Esophagus mucosa (tissue), 1 donor: Measurements from ENCODE around the gene ATP10A. TPM values are rescaled to one million over a fixed set of nuclear protein-coding genes. Genes with fewer than 3 reads are reported as not detected.
A peak's percentile ranks its signal among the peaks of the same experiment; 100 is the strongest.

Source experiments
- ATAC-seq: fragments of 200-7000 bp; cut with Tn5 transposase; one replicate; pipeline ENCODE4 v1.9.1; 2020
- total RNA-seq: library from RNA; stranded (reverse); gene quantifications from one replicate; pipeline ENCODE4 v1.2.4, GENCODE V29; 2023
- donor health status: DM: yes; HTN: yes; CAD: no.

The ATP10A gene
- total RNA-seq, 1 donor from 2014 or later: 0.44 TPM

DNA sequence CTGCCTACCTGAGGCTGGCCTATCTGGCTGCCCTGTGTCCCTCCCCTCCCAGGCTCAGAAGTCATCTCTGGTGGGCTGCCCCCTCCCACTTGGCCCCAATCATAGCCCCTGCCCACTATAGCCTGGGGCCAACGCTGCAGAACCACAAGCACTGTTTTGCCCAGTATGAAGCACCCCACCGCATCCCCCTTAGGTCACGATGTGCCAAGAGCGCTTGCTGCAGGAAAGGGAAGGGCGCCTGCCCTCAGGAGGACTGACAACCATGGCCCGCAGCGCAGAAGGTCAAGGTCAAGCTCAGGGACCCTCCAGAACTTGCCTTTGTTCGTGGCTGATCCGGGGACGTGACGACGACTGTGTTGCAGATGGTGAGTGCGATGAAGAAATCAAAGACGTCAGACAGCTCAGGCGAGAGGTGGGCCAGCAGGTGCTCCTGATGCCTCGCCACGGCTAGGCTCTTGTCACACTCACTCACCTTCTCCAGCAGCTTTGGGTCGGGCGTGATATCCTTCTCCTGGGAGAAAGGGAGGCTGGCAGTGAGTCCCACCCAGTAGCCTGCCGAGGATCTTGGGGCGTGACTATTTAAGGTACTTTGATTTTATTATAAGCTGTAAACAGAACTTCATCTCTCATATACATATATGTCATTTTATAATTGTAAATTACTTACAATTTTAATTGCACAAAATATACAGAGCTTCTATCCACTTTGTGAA lies 146.6 kb downstream of the ATP10A start:
- no peak for ATAC-seq

DNA sequence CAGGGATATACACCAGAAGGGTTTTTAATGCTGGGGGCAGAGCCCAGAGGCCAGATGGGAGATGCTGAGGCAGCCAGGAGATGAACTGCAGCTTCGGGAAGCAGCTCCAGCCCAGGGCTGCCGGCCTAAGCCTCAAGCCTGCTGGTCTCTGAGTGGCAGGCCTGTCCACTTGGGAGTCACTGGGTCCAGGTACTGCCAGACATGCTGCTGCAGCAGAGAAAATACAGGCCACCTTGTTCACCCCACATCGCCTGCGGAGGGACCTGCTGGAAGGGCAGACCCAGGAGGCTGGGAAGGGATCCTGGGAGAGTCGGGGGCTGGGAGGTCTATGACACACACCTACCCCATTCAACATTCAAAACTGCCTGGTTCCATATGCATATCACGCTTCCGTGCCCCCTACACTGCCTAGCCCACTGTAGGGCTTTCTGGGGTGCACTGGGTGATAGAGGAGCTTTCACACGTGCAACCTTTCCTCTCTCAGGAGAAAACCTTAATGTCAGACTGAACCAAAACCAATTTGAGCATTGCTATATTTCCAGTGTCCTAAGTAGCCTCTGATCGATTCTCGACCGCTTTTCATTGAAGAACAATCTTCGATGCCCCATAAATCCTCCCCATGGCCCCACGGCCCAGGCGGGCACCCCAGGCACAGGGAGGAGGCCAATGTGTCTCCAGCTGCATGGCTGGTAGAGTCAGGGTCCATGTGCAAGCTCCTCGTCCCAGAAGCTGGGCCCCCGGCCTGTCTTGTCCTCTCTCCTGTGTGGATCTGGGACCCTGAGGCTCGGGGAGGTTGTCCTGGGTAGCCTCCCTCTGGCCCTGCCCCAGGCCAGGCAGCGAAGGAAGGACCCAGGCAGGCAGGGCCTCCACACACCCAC lies 147.4 kb downstream of the ATP10A start:
- ATAC-seq: no peak

DNA sequence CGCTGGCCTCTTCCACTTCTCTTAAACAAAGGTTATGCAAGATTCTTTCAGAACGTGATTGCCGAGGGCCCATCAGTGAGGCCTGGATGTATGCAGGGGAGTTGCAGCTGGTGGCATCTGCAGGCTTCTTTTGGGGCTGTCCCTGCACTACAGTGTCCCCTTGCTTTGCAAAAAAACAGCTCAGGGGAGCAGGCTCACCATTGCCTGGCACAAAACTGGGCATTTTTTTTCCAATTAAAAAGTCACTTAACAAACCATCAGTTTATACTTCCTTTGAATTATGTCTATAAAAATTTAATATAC lies 148.6 kb downstream of the ATP10A start:
- ATAC-seq: no peak

DNA sequence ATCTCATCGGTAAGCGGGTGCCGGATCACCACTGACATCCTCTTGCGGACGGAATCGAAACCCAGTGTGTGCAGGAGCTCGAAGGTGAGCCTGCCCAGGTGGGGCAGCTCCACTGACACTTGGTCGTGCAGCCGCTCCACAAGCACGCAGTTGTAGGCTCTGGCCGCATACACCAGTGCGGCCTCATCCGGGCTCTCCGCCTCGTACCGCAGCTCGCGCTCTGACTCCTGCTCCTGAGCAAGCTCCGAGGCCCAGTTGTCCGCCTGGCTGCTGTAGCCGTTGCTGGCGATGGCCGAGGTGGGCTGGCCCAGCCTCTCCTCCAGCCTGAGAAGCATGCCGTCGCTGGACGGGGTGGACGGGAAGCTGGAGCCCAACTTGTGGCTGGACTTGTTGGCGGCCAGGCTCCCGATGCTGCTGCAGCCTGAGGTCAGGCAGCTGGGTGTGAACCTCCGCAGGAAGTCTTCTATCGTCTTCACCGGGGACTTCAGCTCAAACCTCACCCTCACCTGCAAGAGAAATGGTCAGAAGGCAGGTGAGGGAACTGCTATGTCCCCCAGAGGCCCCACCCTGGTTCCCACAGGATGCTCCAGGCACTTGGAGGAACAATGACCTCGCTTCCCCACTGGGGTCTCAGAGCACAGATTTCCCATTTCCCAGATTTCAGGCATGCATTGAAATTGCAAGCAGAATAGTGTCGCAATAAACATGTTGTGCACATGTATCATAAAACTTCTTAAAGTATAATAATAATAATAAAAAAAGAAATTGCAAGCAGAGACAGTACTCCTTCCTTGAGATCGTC lies 149.2 kb downstream of the ATP10A start:
- ATAC-seq: no peak

DNA sequence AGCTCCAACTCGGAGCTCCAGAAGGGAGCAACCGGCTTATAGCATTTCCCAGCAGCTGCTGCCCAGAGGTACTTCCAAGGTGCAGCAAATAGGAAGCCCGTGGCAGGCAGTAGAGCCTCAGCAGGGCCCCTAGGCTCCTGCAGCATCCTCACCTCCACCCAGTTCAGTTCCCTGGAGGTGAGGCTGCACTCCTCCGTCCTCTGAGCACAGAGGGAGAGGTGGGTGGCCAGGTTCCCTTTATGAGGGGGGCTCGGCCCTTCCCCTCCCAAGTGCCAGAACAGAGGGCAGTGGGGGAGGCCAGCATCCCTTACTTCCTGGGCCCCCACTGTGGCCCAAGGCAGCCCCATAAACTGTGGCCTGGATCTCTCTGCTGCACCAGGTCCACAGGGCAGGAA lies 150.2 kb downstream of the ATP10A start:
- no peak for ATAC-seq

DNA sequence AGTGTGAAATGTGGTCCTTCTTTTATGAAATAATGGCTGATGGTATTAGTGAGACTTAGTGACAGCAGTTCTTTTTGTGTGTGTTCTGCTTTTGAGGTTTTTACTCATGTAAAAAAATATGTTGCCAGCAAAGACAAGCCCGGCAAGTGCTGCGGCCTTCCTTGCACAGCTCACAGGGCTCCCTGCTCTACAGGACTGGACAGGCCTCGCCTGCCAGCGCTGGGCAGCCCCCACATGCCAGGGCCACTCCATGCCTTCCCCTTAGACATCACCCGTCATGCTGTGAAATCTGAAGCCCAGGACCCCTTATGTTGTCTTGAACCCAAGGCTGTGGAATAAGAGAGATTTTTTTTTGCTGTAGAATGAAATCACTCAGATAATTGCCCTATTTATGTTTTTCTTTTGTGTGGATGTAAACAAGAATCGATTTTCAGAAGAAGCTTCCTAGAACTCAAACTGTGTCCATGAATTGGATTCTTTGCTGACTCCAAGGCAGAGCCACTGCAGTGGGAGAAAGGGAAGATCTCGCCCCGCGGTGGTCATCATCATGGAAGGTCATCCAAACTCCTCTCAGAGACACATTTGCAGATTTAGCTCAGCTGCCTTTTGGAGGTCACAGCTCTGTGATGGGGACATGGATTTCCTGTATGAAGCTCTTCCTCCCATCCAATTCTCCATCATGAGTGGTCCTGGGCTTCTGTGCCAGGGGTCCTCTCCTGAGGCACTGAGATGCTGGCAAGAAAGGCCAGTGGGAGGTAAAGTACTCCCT lies 150.8 kb downstream of the ATP10A start:
- no peak for ATAC-seq

DNA sequence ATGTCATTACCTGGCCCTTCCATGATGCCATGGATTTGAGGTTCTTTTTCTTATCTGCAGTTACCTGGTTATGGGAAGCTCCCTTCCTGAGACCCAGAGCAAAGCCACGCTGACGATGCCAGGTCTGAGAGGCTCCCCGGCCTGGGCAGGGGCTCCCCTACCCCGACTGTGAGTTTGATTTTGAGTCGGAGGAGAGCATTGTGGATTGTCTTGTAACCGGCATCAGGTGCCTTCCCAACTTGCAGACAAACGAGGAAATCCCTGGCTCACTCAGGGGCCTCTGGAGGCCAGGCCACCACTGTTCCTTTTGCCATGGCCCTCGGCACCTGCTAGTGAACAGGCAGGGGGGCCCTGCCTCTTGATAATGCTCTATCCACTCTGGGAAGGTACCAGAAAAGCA lies 151.4 kb downstream of the ATP10A start:
- ATAC-seq: no peak

DNA sequence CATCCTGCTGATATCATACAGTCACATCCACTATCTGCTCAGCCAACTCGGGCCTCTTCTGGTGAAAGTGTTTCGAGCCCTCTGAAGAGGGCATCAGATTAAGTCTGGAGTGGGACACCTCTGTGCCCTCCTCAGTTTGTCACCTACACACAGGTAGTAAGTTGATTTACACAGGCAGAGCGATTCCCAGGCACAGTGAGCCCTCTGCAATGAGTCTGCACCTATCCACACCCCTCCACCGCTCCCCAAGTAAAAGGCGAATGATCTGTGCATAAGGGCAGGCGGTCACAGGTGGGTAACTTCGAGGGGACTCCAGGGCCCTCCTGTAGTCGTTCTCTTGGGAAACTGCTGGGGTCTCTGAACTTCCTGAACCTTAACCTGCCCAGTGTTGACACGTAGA lies 152.0 kb downstream of the ATP10A start:
- no peak for ATAC-seq

DNA sequence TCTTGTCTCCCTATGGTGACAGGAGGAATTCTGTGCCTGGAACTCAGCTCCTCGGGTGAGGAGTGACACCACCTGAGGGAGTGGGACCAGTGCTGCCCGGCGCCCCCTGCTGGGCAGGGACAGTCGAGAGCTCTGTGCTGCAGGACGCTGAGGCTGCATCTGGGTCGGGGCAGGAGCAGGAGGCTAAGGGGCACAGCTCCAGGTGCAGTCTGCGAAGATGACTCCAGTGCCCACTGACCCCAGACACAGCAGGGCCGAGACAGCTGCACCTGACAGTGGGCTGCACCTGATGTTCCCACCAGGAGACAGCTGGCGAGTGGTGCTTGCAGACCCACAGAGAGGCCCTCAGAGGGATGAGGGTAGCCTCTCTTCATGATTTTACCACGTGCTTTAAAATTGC lies 152.9 kb downstream of the ATP10A start:
- peak; percentile 65 for ATAC-seq

DNA sequence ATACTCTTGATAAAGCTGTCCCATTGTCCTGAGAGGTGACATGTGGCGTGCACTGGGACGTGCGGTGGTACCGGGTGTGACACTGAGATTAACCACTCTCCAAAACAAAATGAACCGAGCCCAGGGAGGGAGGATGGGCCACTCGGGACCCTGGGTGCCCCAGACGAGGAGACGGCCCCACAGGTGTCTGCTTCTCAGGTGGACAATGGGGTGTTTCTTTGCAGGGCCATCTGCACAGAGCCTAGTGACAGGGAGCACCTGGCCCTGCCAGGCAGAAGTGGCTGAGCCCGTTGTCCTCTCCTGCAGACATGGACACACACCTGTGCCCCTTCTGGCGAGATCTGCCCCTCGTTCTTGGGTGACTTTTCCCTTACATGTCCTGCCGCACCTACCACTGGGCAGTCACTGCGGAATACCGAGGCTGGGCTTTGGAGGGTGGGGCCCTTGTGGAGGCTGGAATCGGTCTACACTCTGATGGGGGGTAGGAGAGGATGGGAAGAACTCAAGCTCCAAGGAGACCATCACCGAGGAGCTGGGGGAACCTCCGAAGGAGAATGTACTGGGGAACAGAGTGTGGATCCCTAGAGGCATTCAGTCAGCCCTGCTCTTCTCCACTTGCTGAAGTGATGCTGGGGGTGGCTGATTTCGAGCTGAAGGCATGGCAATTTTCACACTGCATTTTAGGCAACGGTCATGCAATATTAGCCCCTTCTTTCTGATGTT lies 153.5 kb downstream of the ATP10A start:
- ATAC-seq: no peak

DNA sequence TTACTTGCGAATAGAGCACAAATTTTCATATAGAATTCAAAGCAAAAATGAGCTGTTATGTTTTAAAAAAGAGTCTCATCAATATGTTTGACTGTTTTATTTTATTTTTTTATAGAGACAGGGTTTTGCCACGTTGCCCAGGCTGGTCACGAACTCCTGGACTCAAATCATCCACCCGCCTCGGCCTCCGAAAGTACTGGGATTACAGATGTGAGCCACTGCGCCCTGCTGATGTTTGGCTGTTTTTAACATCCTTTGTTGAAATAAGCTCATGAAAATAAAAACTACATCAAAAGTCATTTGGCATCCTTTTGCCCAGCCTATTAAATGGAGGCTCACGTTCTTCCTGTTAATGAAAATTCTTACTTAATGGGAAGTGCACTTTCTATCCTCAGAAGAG lies 154.7 kb downstream of the ATP10A start:
- no peak for ATAC-seq

DNA sequence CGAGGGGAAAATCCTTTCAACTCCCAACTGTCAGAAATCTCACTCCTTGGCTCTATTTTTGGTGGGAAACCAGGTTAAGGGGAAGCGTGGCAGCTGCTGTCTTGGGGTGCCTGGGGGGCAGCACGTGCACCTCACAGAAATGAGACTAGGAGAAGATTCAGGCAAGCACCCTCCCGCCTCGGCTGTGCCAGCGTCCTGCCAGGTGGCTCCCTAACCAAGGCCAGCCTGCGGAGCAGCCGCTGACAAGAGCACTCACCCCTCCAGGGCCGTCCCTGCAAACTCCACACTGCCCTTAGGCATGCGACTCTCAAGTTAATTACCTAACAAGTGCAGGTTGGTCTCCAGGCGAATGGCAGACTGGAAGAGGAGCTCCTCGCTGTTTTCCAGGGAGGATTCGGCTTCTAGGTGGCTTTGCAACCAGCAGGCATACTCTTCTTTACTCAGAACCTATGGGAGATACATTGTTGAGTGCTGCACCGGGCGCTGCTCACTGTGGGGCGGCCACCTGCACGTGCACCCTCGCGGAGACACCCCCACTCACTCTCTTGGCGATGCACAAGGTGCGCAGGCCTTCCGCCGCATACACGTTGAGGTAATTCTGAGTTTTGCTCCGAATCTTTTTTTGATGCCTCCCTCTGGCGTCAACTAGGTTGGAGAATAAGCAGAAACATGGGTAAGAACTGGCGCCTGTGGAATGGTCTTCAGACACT lies 155.3 kb downstream of the ATP10A start:
- ATAC-seq: no peak

DNA sequence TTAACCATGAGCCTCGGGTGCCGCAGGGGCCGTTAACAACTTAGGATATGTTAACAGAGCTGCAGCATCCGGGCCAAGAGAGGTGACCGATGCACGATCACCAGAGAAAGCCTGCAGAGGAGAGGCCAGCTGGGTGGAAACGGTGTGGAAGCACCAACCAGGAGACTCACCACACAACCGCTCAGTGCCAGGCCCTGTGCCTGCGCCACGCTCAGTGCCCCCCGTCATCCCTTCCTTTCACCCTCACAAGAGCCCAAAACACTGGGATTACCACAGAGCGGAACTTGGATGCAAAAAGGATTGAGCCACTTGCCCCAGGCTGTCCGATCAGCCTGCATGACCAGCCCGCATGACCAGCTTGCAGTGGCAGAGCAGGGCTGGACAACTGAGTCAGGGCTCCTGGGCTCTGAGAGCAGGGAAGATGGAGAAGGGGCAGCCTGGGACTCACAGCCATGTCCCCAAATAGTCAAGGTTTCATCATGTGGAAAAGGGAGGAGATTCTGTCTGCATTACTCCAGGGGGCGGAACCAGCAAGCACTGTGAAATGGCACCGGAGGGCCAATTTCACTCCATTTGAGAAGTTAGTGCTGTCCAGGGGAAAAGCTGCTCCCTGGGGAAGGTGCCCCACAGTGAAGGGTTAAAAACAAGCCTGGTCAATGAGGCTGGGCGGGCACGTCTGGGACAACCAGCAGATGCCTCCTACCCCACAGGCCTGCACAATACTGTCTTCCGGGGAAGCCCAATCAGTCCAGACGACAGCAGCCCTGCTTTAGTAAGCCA lies 156.8 kb downstream of the ATP10A start:
- ATAC-seq: no peak

DNA sequence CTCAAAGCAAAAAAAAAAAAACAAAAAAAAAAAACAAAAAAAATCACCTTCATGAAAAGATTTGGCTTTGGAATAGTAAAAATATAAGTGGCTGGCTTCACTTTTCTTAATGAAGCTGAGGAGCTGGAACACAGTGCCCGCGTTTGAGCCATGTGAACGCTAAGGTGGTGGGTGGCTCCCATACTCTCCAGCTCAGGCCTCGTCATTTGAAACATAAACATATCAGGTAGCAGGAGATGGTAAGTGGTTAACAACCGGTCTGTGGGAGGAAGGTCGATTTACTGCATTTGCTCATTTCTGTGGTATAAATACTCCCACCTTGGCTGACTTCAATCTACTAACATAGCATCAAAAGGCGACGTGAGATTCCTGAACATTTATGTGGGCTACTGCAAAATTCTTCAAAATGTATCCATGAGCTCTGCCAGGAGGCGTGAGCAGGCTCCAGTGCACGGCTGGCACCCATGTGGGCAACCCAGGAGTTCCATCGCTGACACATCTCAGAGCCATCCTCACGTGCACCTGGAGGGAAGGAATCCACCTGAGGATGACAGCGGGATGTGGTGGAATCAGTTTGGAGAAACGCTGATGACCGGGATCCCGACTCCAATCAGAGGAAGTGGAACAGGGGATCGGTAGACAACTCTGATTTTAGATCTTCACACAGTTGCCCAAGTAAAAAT lies 157.6 kb downstream of the ATP10A start:
- ATAC-seq: no peak

DNA sequence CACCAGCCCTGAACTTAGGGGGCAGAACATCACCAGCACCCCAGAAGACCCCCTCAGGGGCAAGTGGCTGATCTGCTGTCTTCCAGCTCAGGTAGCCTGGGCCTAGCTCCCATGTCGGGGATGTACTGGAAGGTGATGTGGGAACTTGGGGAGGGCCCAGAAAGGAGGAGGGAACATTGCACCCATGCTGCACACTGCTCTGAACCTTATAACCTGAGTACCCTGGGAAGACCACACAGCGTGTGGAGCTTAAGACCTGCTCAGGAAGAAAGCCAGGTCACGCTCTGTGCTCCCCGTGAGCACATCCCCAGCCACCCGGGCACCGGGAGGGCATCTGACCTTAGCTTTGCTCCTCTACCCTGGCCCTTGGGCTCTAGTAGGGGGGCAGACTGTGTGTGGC lies 159.4 kb downstream of the ATP10A start:
- ATAC-seq: no peak

DNA sequence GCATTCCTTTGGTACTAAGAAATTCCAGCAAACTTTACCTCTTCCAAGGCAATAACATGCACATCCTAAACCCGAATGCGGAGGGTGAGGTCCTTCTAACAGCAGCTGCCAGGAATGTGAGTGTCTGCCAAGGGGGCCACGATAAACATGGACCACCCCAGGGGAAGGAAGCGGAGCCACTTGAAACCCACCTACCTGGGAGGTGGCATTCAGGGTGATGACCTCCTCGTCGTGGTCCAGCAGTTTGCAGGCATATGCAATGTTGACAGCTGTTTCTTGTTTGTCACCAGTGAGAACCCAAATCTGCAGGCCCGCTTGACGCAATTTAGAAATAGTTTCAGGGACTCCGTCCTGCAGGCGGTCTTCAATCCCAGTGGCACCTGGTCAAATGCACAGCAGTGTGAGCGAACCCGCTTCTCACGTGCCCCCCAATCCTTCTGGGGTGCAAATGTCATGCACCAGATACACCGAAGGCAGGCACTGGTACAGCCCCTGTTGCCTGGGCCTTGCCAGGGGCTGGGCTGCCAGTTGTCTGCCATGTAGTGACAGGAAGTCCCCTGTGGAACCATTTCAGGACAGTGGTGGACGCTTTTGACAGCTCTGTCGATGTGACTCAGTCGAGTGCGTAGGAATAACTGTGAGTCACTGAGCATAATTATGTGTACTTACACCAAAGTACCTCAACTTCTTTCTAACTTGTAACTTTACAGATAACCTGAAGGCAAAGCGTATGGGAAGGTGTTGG lies 161.2 kb downstream of the ATP10A start:
- ATAC-seq: no peak

DNA sequence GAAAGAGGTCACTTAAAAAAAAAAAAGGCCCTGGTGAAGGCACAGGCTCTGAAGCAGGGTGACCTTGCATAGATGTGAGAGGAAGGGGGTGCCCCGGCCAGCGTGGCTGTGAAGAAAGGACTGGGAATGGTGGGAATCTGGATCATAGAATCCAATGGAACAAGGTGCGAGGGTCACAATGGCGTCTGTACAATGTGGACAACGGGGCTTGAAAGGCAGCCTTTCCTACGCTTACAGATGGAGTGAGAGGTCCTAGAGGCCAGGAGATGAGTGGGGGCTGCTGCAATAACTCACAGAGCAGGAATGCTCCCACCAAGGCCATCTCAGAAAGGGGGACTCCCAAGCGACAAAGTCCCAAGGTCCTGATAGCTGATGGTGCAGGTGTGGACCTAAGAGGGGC lies 162.2 kb downstream of the ATP10A start:
- ATAC-seq: no peak

DNA sequence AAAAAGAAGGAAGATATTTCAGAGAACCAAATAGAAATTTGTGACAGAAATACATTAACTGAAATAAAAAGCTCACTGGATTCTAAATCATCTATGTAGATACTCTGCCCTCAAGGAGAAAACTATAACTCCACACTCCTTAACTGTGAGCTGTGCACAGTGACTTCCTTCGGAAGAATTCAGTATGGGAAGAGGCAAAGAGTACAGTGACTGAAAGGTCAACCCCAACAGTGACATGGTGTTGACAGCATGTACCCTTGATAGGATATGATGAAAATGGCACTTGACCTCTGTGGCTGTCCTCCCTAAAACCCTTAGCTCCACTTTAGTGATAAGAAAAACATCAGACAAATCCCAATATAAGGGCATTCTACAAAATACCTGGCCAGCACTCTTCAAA lies 165.5 kb downstream of the ATP10A start:
- ATAC-seq: no peak
